Muscle of leg (tissue), 11 donors: ENCODE results near the gene TAS1R3. TPM values are rescaled to one million over a fixed set of nuclear protein-coding genes. Genes with fewer than 3 reads are reported as not detected.

Experiments used
- DNase-seq: peaks from one replicate; pipeline ENCODE4 v3.0.0; 2013
- H3K27ac ChIP-seq: one replicate; pipeline ENCODE4 v1.5.1; 2013; ENCODE audit warnings: mild to moderate bottlenecking, low read length, control low read depth
- H3K27me3 ChIP-seq: one replicate; pipeline ENCODE4 v1.6.1; 2013; ENCODE audit warnings: low read length; ENCODE audit not compliant: control insufficient read depth, insufficient read depth
- H3K36me3 ChIP-seq: one replicate; pipeline ENCODE4 v1.6.1; 2013; ENCODE audit warnings: low read length; ENCODE audit not compliant: control insufficient read depth, insufficient read depth
- H3K4me1 ChIP-seq: one replicate; pipeline ENCODE4 v1.6.1; 2013; ENCODE audit warnings: low read length; ENCODE audit not compliant: control insufficient read depth, insufficient read depth
- H3K4me3 ChIP-seq: one replicate; pipeline ENCODE4 v1.5.1; 2013; ENCODE audit warnings: low read length, control low read depth
- H3K9me3 ChIP-seq: replicated peaks from 2 replicates; pipeline ENCODE4 v1.6.1; 2013; ENCODE audit warnings: low read depth, low read length; ENCODE audit not compliant: control insufficient read depth
- whole genome bisulfite sequencing: methylation state at CpG from one replicate; pipeline ENCODE4 v1.1.5; 2013; ENCODE audit warnings: missing lambda C conversion rate; ENCODE audit not compliant: insufficient coverage; 5-methylcytosine and 5-hydroxymethylcytosine counted together
- polyA plus RNA-seq, 8 donors: library from polyadenylated mRNA; unstranded; fragments of 120-200 nt; gene quantifications; one replicate each; pipeline versions ENCODE4 v1.2.1 to v1.2.3, GENCODE V29; 2013; ENCODE audit warnings: inconsistent platforms in 1 of 8, low replicate concordance in 1 of 8; ENCODE audit not compliant: insufficient read length in 8 of 8, insufficient read depth in 1 of 8
- total RNA-seq: library from RNA; stranded (reverse); fragments of 120-200 nt; gene quantifications from one replicate; pipeline ENCODE4 v1.2.4, GENCODE V29; 2013

Gene TAS1R3
- total and polyA plus RNA-seq, 9 donors = 0.96 to 3.8 (median 2.4) TPM

- H3K36me3 ChIP-seq = no peaks in the 10 kb centered on the region
- H3K9me3 ChIP-seq = no peaks in the 10 kb centered on the region
- no peak overlapping the region for H3K4me3 ChIP-seq
- H3K4me1 ChIP-seq = peaks cover 10% of the 10 kb centered on the region
- H3K27ac ChIP-seq = no peak overlapping the region
- WGBS = 80% methylated on average over 31 of the region's 46 CpGs
- H3K27me3 ChIP-seq = peaks cover 2% of the 10 kb centered on the region
- no peak for DNase-seq
Measured at GRCh38 chr1:1287288-1288110, 43.6 kb upstream of the TAS1R3 start.

DNA sequence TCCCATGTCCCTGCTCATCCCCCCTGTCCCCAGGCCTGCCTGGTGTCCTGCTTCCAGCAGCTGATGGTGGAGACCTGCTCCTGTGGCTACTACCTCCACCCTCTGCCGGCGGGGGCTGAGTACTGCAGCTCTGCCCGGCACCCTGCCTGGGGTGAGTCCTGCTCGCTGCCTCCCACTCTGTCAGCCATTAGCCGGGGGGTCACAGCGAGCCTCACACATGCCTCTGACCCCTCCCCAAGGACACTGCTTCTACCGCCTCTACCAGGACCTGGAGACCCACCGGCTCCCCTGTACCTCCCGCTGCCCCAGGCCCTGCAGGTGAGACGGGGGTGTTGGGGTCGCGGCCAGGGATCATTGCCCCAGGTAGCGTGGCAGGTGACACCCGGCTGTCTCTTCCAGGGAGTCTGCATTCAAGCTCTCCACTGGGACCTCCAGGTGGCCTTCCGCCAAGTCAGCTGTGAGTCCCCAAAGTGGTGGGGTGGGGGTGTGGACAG lies 40.8 kb upstream of the TAS1R3 start:
- Histone ChIP-seq H3K27me3 (peaks cover 2% of the 10 kb centered on the region), H3K4me1 (peaks cover 10% of the 10 kb centered on the region), H3K4me3 (no peak overlapping the region), H3K36me3 (peaks cover 8% of the 10 kb centered on the region), H3K27ac (no peak overlapping the region), H3K9me3 (no peaks in the 10 kb centered on the region)
- no peak for DNase-seq
- WGBS = 43% methylated on average over 11 of the region's 15 CpGs

DNA sequence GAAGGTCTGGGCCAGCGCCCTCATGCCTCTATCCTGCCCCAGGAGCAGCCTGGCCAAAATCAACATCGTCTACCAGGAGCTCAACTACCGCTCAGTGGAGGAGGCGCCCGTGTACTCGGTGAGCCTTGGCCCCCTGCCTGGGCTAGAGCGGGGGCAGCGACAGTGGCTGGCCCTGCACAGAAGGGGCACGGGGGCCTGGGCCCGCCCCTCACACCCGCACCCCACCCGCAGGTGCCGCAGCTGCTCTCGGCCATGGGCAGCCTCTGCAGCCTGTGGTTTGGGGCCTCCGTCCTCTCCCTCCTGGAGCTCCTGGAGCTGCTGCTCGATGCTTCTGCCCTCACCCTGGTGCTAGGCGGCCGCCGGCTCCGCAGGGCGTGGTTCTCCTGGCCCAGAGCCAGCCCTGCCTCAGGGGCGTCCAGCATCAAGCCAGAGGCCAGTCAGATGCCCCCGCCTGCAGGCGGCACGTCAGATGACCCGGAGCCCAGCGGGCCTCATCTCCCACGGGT lies 40.0 kb upstream of the TAS1R3 start:
- no peak for DNase-seq
- peaks cover 10% of the 10 kb centered on the region for H3K4me1 ChIP-seq
- H3K27ac ChIP-seq = no peak overlapping the region
- no peak overlapping the region for H3K4me3 ChIP-seq
- no peaks in the 10 kb centered on the region for H3K9me3 ChIP-seq
- H3K36me3 ChIP-seq = peaks cover 16% of the 10 kb centered on the region
- 50% methylated on average over 28 of the region's 28 CpGs for WGBS
- H3K27me3 ChIP-seq = peaks cover 2% of the 10 kb centered on the region

- Histone ChIP-seq H3K4me3 (no peak overlapping the region), H3K27me3 (no peaks in the 10 kb centered on the region), H3K27ac (no peak overlapping the region), H3K4me1 (peaks cover 10% of the 10 kb centered on the region), H3K9me3 (no peaks in the 10 kb centered on the region), H3K36me3 (peaks cover 23% of the 10 kb centered on the region)
- DNase-seq = peak; percentile 70
- 32% methylated on average over 40 of the region's 45 CpGs for WGBS
Measured at GRCh38 chr1:1291548-1292441, 39.3 kb upstream of the TAS1R3 start.

DNA sequence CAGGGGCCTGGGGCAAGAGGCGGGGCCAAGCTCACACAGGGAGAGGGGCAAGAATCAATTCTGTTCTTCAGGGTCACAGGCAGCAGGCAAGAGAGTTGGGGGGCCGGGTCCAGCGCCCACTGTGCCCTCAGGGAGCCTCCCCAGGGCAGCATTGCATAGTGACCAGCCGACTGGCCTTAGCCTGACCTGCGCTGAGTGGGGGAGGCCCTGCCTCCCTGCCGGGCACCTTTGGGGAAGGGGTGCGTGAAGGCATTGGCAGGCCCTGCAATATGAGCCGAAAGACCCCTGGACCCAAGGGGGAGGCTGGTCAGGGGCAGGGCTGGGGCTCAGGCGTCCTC lies 38.7 kb upstream of the TAS1R3 start:
- Histone ChIP-seq H3K4me3 (no peak overlapping the region), H3K27me3 (no peaks in the 10 kb centered on the region), H3K36me3 (peaks cover 24% of the 10 kb centered on the region), H3K27ac (no peak overlapping the region), H3K4me1 (peaks cover 10% of the 10 kb centered on the region), H3K9me3 (no peaks in the 10 kb centered on the region)
- no peak for DNase-seq
- 84% methylated on average over 9 of the region's 9 CpGs for WGBS

GRCh38 chr1:1292851-1293250 lies 38.2 kb upstream of the TAS1R3 start:
- WGBS = 81% methylated on average over 17 of the region's 18 CpGs
- Histone ChIP-seq H3K36me3 (peaks cover 27% of the 10 kb centered on the region), H3K4me1 (peaks cover 10% of the 10 kb centered on the region), H3K27ac (no peak overlapping the region), H3K9me3 (no peaks in the 10 kb centered on the region), H3K27me3 (no peaks in the 10 kb centered on the region), H3K4me3 (no peak overlapping the region)
- DNase-seq = no peak

DNA sequence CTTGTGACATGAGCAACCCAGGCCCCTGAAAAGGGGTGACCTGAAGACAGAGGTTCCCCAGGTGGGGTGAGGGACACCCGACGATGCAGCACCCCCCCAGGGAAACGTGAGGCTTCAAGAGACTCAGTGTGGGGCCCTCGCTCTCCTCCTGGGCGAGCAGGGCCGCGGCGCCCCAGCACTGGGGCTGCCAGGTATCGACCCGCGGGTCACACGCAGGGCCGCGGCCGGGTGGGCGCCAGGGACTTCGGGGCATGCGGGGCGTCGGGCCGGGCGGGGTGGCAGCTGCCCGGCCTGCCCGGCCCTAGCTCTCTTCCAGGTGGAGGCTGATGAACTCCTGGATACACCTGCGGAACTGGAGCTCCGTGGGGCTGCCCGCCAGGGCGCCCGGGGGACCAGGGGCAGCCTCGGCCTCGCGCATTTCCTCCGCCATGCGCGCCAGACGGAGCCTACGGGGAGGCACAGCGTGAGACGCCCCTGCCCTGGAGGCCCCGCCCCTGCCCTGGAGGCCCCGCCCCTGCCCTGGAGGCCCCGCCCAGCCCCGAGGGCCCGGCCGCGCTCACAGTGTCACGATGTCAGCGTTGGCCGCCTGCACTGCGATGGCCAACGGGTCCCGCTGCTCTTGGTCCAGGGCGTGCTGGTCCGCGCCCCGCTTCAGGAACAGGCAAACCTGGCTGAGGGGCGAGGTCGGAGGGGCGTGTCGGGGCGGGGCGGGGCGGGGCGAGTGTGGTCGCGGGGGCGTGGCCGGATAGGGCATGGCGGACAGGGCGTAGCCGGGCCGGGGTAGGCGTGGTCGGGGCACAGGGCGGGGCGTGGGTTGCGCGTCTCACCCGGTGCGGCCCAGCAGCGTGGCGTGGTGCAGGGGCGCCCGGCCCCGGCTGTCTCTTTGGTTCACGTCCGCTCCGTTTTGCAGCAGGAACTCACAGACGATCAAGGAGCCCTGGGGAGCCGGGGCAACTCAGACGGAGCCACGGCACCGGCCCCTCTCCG lies 37.5 kb upstream of the TAS1R3 start:
- no peak for DNase-seq
- Histone ChIP-seq H3K27ac (no peak overlapping the region), H3K9me3 (no peaks in the 10 kb centered on the region), H3K27me3 (no peaks in the 10 kb centered on the region), H3K4me1 (peaks cover 16% of the 10 kb centered on the region), H3K4me3 (no peak overlapping the region), H3K36me3 (peaks cover 31% of the 10 kb centered on the region)
- 50% methylated on average over 94 of the region's 94 CpGs for WGBS

DNA sequence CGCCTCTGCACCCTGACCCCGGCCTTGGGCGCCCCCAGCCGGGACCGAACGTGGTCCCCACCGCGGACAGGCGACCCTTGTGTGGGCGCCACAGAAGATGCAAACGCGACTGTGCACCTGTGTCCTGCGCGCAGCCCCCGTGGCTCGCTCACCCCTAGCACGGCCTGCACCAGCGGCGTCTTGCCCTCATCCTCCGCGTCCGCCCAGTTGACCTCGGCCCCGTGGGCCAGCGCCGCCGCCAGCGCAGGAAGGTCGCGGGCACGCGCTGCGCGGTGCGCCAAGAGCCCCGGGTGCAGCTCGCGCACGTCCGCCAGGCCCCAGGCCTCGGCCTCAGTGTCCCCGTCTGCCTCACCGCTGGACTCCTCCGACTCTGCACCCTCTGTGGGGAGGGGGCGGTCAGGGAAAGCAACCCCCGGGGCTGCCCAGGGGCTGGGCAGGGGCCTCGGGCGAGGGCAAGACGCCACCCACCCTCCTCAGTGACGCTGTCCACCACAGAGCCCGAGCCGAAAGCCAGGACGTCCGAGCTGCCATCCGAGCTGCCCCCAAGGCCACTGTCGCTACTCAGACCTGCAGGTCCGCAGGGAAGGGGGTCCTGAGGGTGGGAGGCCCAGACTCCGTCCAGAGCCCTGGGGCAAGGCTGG lies 36.7 kb upstream of the TAS1R3 start:
- Histone ChIP-seq H3K36me3 (peaks cover 33% of the 10 kb centered on the region), H3K4me3 (no peak overlapping the region), H3K9me3 (no peaks in the 10 kb centered on the region), H3K27me3 (no peaks in the 10 kb centered on the region), H3K27ac (no peak overlapping the region), H3K4me1 (peaks cover 24% of the 10 kb centered on the region)
- DNase-seq = no peak
- WGBS = 79% methylated on average over 49 of the region's 58 CpGs
